H1 (cell line): Measurements from ENCODE around the gene PRDM4. TPM values are rescaled to one million over a fixed set of nuclear protein-coding genes. Genes with fewer than 3 reads are reported as not detected.

Experiments used
- CTCF ChIA-PET: fragments of 300-600 bp; sonication (Branson Sonifier 250); formaldehyde crosslinking; loops from one replicate; lab custom pipeline; 2021; ENCODE audit not compliant: partially characterized antibody; lab: Charles Lee
- POLR2A ChIA-PET: fragments of 300-600 bp; sonication (Branson Sonifier 250); formaldehyde crosslinking; loops from one replicate; lab custom pipeline; 2021; ENCODE audit warnings: inconsistent platforms; ENCODE audit not compliant: partially characterized antibody; lab: Charles Lee
- DNase-seq, 2 experiments: peaks; one replicate each; pipeline versions ENCODE4 v3.0.0 to v3.0.0-alpha.2; 2010 to 2022; ENCODE audit warnings: low spot score in 2 of 2, low read depth in 1 of 2, mixed read lengths in 1 of 2
- FAIRE-seq: peaks from 2 replicates; lab custom pipeline; 2011; peaks lifted over from hg19 to GRCh38; lab: Jason Lieb, UNC
- H2AFZ ChIP-seq: 2 replicates; pipeline ENCODE4 v1.8.1; 2012; ENCODE audit warnings: low read length, inconsistent platforms
- H2AK5ac ChIP-seq: 2 replicates; pipeline ENCODE4 v1.6.1; 2013; ENCODE audit warnings: low read depth, low read length
- H2BK120ac ChIP-seq: replicated peaks from 2 replicates; pipeline ENCODE3; 2013; ENCODE audit warnings: low read depth, low read length, inconsistent platforms
- H2BK12ac ChIP-seq: 2 replicates; pipeline ENCODE4 v1.6.1; 2013; ENCODE audit warnings: low read depth, low read length
- H2BK15ac ChIP-seq: 2 replicates; pipeline ENCODE4 v1.6.1; 2013; ENCODE audit warnings: low read length
- H2BK20ac ChIP-seq: 2 replicates; pipeline ENCODE4 v1.6.1; 2013; ENCODE audit warnings: low read length
- H2BK5ac ChIP-seq: 2 replicates; pipeline ENCODE4 v1.6.1; 2013; ENCODE audit warnings: low read depth, low read length
- H3K14ac ChIP-seq: 2 replicates; pipeline ENCODE4 v1.6.1; 2013; ENCODE audit warnings: inconsistent platforms; ENCODE audit not compliant: insufficient read length
- H3K18ac ChIP-seq: 2 replicates; pipeline ENCODE4 v1.6.1; 2013; ENCODE audit warnings: low read length; ENCODE audit errors: extremely low read depth
- H3K23ac ChIP-seq: 2 replicates; pipeline ENCODE4 v1.6.1; 2013; ENCODE audit warnings: inconsistent platforms; ENCODE audit not compliant: insufficient read length
- H3K23me2 ChIP-seq: 2 replicates; pipeline ENCODE4 v1.6.1; 2013; ENCODE audit warnings: low read depth, low read length
- H3K27ac ChIP-seq: 2 replicates; pipeline ENCODE4 v1.6.1; 2011; ENCODE audit warnings: low read depth, low read length, inconsistent platforms
- H3K27me3 ChIP-seq, 4 experiments: replicated peaks in 1 of 4; 1 replicate in 1 of 4; 2 replicates in 3 of 4; pipeline versions ENCODE4 v1.6.1 to v1.8.1; 2011 to 2013; ENCODE audit warnings: low read length in 3 of 4, mild to moderate bottlenecking in 3 of 4, inconsistent platforms in 2 of 4, mixed read lengths in 2 of 4, moderate library complexity in 1 of 4; ENCODE audit not compliant: control insufficient read depth in 3 of 4, insufficient read depth in 3 of 4; ENCODE audit errors: extremely low read depth in 1 of 4
- H3K36me3 ChIP-seq, 4 experiments: 2 replicates each; pipeline versions ENCODE4 v1.6.1 to v1.8.1; 2011 to 2013; ENCODE audit warnings: mild to moderate bottlenecking in 4 of 4, low read length in 3 of 4, moderate library complexity in 2 of 4, control low read depth in 1 of 4, inconsistent platforms in 1 of 4; ENCODE audit not compliant: insufficient read depth in 4 of 4, control insufficient read depth in 2 of 4
- H3K4ac ChIP-seq: replicated peaks from 2 replicates; pipeline ENCODE3; 2013; ENCODE audit warnings: low read length, low read depth, mixed read lengths, inconsistent platforms; ENCODE audit not compliant: insufficient read length
- H3K4me1 ChIP-seq, 4 experiments: replicated peaks in 1 of 4; 1 replicate in 1 of 4; 2 replicates in 3 of 4; pipeline versions ENCODE4 v1.6.1 to v1.8.1; 2011 to 2013; ENCODE audit warnings: low read length in 3 of 4, inconsistent platforms in 2 of 4, mixed read lengths in 1 of 4; ENCODE audit not compliant: insufficient read depth in 4 of 4, control insufficient read depth in 3 of 4
- H3K4me2 ChIP-seq, 2 experiments: 2 replicates each; pipeline versions ENCODE4 v1.6.1 to v1.8.1; 2011 to 2013; ENCODE audit warnings: low read depth in 2 of 2, low read length in 2 of 2, control low read depth in 1 of 2, inconsistent platforms in 1 of 2, mild to moderate bottlenecking in 1 of 2; ENCODE audit not compliant: insufficient read depth in 1 of 2
- H3K4me3 ChIP-seq, 4 experiments: fragments of 200-600, 300-600 bp in 1 of 4; sonication (generic), shearing (Covaris generic), sonication (Bioruptor Twin) in 1 of 4; 2 replicates each; pipeline versions ENCODE4 v1.5.1 to v1.8.1; 2011 to 2016; ENCODE audit warnings: low read length in 4 of 4, low read depth in 3 of 4, control low read depth in 2 of 4, inconsistent platforms in 2 of 4, mild to moderate bottlenecking in 2 of 4, mixed read lengths in 1 of 4, moderate library complexity in 1 of 4; ENCODE audit not compliant: insufficient read depth in 2 of 4; ENCODE audit errors: extremely low read depth in 1 of 4
- H3K56ac ChIP-seq: replicated peaks from 2 replicates; pipeline ENCODE3; 2013; ENCODE audit warnings: low read depth, mild to moderate bottlenecking, mixed read lengths, low read length, inconsistent platforms; ENCODE audit not compliant: insufficient read length
- H3K79me1 ChIP-seq: 2 replicates; pipeline ENCODE4 v1.6.1; 2013; ENCODE audit warnings: low read depth, low read length, control low read depth
- H3K79me2 ChIP-seq, 2 experiments: 2 replicates each; pipeline versions ENCODE4 v1.6.1 to v1.8.1; 2012 to 2013; ENCODE audit warnings: low read length in 2 of 2, mild to moderate bottlenecking in 2 of 2, inconsistent platforms in 1 of 2; ENCODE audit not compliant: insufficient read depth in 2 of 2, control insufficient read depth in 1 of 2
- H3K9ac ChIP-seq, 4 experiments: replicated peaks in 1 of 4; 1 replicate in 1 of 4; 2 replicates in 3 of 4; pipeline versions ENCODE4 v1.6.1 to v1.8.1; 2011 to 2013; ENCODE audit warnings: low read depth in 3 of 4, low read length in 3 of 4, control low read depth in 2 of 4, mild to moderate bottlenecking in 2 of 4, moderate library complexity in 2 of 4, inconsistent platforms in 1 of 4; ENCODE audit errors: extremely low read depth in 1 of 4
- H3K9me3 ChIP-seq, 2 experiments: 2 replicates each; pipeline versions ENCODE4 v1.6.1 to v1.8.1; 2012 to 2013; ENCODE audit warnings: mild to moderate bottlenecking in 2 of 2, moderate library complexity in 2 of 2, control low read depth in 1 of 2, inconsistent platforms in 1 of 2, low read depth in 1 of 2, low read length in 1 of 2, mixed read lengths in 1 of 2; ENCODE audit not compliant: insufficient read depth in 2 of 2
- H4K20me1 ChIP-seq, 2 experiments: replicated peaks in 1 of 2; 2 replicates each; pipeline versions ENCODE3 to v1.8.1; 2011 to 2013; ENCODE audit warnings: inconsistent platforms in 2 of 2, low read length in 2 of 2, mild to moderate bottlenecking in 1 of 2; ENCODE audit not compliant: insufficient read depth in 2 of 2, control insufficient read depth in 1 of 2
- H4K5ac ChIP-seq: 2 replicates; pipeline ENCODE4 v1.6.1; 2013; ENCODE audit warnings: low read length, low read depth, mixed read lengths, inconsistent platforms; ENCODE audit not compliant: insufficient read length
- H4K8ac ChIP-seq: 2 replicates; pipeline ENCODE4 v1.8.0; 2013; ENCODE audit warnings: mild to moderate bottlenecking, moderate library complexity, low read length, inconsistent platforms; ENCODE audit not compliant: insufficient read depth; ENCODE audit errors: extremely low read depth
- H4K91ac ChIP-seq: replicated peaks from 2 replicates; pipeline ENCODE3; 2013; ENCODE audit warnings: low read length, mixed read lengths, inconsistent platforms; ENCODE audit not compliant: insufficient read length
- CBX5 ChIP-seq: fragments of 300-800, 300-1000 bp; sonication (generic); IDR thresholded peaks from 2 replicates; pipeline ENCODE4 v1.7.1; 2016; ENCODE audit warnings: antibody characterized with exemption, low read length, low read depth
- CHD1 ChIP-seq: IDR thresholded peaks from 2 replicates; pipeline ENCODE4 v1.6.1; 2012; ENCODE audit warnings: low read depth, low read length, improper control_type of control experiment
- EP300 ChIP-seq, 2 experiments: IDR thresholded peaks; 1 replicate in 1 of 2; 2 replicates in 1 of 2; pipeline ENCODE4 v1.6.1; 2011 to 2012; ENCODE audit warnings: low read depth in 2 of 2, low read length in 2 of 2, mild to moderate bottlenecking in 2 of 2, borderline replicate concordance in 1 of 2, inconsistent platforms in 1 of 2, moderate library complexity in 1 of 2
- GABPA ChIP-seq: IDR thresholded peaks from 2 replicates; pipeline ENCODE4 v1.6.1; 2011; ENCODE audit warnings: mild to moderate bottlenecking, low read length, moderate library complexity, borderline replicate concordance; ENCODE audit not compliant: insufficient read depth
- JUN ChIP-seq: IDR thresholded peaks from 2 replicates; pipeline ENCODE4 v1.6.1; 2011; ENCODE audit warnings: low read depth, mild to moderate bottlenecking, improper control_type of control experiment, low read length
- KDM4A ChIP-seq: IDR thresholded peaks from one replicate; pipeline ENCODE4 v1.7.1; 2012; ENCODE audit warnings: low read depth, mild to moderate bottlenecking, moderate library complexity, low read length, inconsistent platforms; ENCODE audit not compliant: severe bottlenecking
- POLR2AphosphoS5 ChIP-seq: IDR thresholded peaks from 2 replicates; pipeline ENCODE4 v1.6.1; 2011; ENCODE audit warnings: low read depth, low read length
- SRF ChIP-seq: IDR thresholded peaks from 2 replicates; pipeline ENCODE4 v1.6.1; 2011; ENCODE audit warnings: mild to moderate bottlenecking, low read depth, low read length, moderate library complexity
- ZNF274 ChIP-seq: IDR thresholded peaks from 2 replicates; pipeline ENCODE4 v1.7.0; 2012; ENCODE audit warnings: low read length, borderline replicate concordance; ENCODE audit errors: extremely low read depth
- WGBS, 2 experiments: shearing (Covaris generic) in 1 of 2; methylation state at CpG; one replicate each; pipeline versions ENCODE4 v1.1.6 to v1.1.7; 2013 to 2015; ENCODE audit warnings: low lambda C conversion rate in 2 of 2, mixed read lengths in 2 of 2, inconsistent platforms in 1 of 2, low coverage in 1 of 2, missing lambda C conversion rate in 1 of 2; ENCODE audit not compliant: insufficient replicate concordance in 2 of 2, insufficient coverage in 1 of 2, insufficient read length in 1 of 2; ENCODE audit errors: extremely low coverage in 1 of 2, missing lambda C conversion rate in 1 of 2; 5-methylcytosine and 5-hydroxymethylcytosine counted together
- polyA plus RNA-seq, 7 experiments: library from polyadenylated mRNA; depleted of rRNA in 3 of 7; stranded (reverse) in 5 of 7; unstranded in 2 of 7; fragments of >200 nt in 5 of 7; fragments of 200-250 nt in 2 of 7; gene quantifications; 1 replicate in 5 of 7; 2 replicates in 1 of 7; 4 replicates in 1 of 7; pipeline versions ENCODE4 v1.2.1 to v1.2.3, GENCODE V29; 2011 to 2013; ENCODE audit warnings: missing spikeins in 2 of 7, mixed read lengths in 2 of 7
- total RNA-seq: library from RNA; stranded (reverse); fragmentation: NEBNext Ultra II Directional; extraction: Animal tissue kit (Norgen Biotek cat#: 25700); gene quantifications from 2 replicates; pipeline ENCODE4 v1.2.1, GENCODE V29; 2021

The PRDM4 gene
- total and polyA plus RNA-seq, 2 of the 8 experiments (the other 6 are each of a cell fraction or from before 2014, with no cell fraction given): 10.1 to 17.5 TPM

DNA sequence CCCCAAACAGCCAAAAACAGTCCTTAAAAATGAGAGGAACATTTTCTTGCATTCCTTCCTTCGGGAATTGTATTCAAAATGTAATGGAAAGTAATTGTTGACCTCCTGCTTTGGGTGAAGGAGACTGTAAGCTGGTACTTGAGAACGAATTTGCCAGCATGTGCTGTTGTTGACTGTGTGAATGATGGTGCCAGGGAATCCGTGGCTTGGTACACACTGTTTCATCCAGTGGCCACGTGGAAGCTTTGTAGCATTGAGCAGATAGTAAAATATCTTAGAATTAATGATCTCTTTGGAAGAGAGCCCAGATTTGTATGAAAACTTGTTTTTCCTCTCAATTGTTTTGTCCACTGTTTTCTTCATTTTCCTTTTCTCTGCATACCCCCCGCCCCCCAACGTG is 15.2 kb upstream of the PRDM4 start:
- 0 out of 2 replicates have a peak overlapping the region, but pooled peaks have one; percentile 39 for H2AK5ac ChIP-seq
- no peak overlapping the region for H3K14ac ChIP-seq
- H3K27me3 ChIP-seq: peaks cover 21 to 49% (median 44%) of the 10 kb centered on the region in 4 experiments
- H3K4ac ChIP-seq: no peak overlapping the region
- no peaks in the 10 kb centered on the region for H3K79me2 ChIP-seq
- no peaks in the 10 kb centered on the region for H4K20me1 ChIP-seq
- FAIRE-seq (no peak), DNase-seq (no peak)
- H3K23me2 ChIP-seq: peaks cover 5% of the 10 kb centered on the region; the same call in 1 of the 2 replicates
- no peaks in the 10 kb centered on the region for H3K79me1 ChIP-seq
- H4K5ac ChIP-seq: no peak overlapping the region
- H3K4me1 ChIP-seq: peaks cover 0 to 3% (median 0%) of the 10 kb centered on the region in 4 experiments; a peak in 2 of 7 replicates
- H3K4me2 ChIP-seq: peak overlapping the region; percentile 50 to 97; a peak in 3 of 4 replicates
- ChIA-PET POLR2A (interaction anchor here (1.1 to 1.6 kb wide), 2 partner anchors 14 to 16 kb away, joined by 4 to 6 read pairs; partner anchors contain the start of gene PRDM4), CTCF (interaction anchor here (1.0 to 3.3 kb wide), 5 partner anchors 12 to 111 kb away, joined by 3 to 13 read pairs (median 3); no protein-coding TSS in a partner anchor)
- no peak overlapping the region for H2BK120ac ChIP-seq
- peak overlapping the region in 1 of 4 experiments; percentile 68; a peak in 2 of 8 replicates for H3K4me3 ChIP-seq
- no peak for TF ChIP-seq KDM4A
- TF ChIP-seq SRF: no peak
- no peak for TF ChIP-seq POLR2AphosphoS5
- TF ChIP-seq JUN: no peak
- no peak for TF ChIP-seq GABPA
- no peak for TF ChIP-seq CHD1
- TF ChIP-seq CBX5: no peak
- TF ChIP-seq ZNF274: no peak
- TF ChIP-seq EP300 (IDR thresholded peaks at IDR 0.05; ENCODE audit: borderline replicate concordance in 1 of 2, low read depth in 2 of 2, low read length in 2 of 2): no peak
- no peak overlapping the region for H2BK12ac ChIP-seq
- no peak overlapping the region for H3K9ac ChIP-seq
- no peak overlapping the region for H3K18ac ChIP-seq
- H3K9me3 ChIP-seq: no peaks in the 10 kb centered on the region
- no peak overlapping the region for H3K23ac ChIP-seq
- 69% methylated on average over 6 of the region's 6 CpGs; no CpG with 5 or more reads in 1 of the 2 experiments for WGBS, 2 experiments
- no peak overlapping the region for H4K91ac ChIP-seq
- H3K56ac ChIP-seq: no peak overlapping the region
- H2BK20ac ChIP-seq: no peak overlapping the region
- H4K8ac ChIP-seq: no peak overlapping the region
- H3K36me3 ChIP-seq: no peaks in the 10 kb centered on the region
- H2BK5ac ChIP-seq: no peak overlapping the region
- H3K27ac ChIP-seq: no peak overlapping the region
- no peak overlapping the region for H2BK15ac ChIP-seq
- no peak overlapping the region for H2AFZ ChIP-seq
